Measurements from ENCODE around the gene ASTN2. TPM values are rescaled to one million over a fixed set of nuclear protein-coding genes. Genes with fewer than 3 reads are reported as not detected.

The ASTN2 gene
- total RNA-seq, 4 donors from 2014 or later = 3.2 to 7.0 (median 5.4) TPM

DNA sequence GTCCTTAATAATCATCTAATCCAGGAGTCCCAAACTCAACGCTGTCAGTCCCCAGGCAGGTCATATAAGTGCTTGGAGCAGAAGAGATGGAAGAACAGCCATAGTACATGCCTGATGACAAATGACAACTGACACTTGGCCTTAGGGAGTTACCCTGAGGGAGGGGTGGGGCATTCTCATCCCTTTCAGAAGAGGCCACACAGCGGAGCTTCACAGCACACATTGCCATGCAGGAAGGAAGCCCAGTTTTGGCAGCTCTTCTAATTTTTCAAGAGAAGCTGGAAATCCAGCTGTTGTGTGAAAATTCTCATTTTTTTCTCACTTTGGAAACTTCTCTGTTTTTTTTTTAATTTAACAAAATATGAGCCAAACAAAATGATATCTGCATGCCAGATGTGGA is 89.0 kb downstream of the ASTN2 start:
- TF ChIP-seq, protein P1, sequence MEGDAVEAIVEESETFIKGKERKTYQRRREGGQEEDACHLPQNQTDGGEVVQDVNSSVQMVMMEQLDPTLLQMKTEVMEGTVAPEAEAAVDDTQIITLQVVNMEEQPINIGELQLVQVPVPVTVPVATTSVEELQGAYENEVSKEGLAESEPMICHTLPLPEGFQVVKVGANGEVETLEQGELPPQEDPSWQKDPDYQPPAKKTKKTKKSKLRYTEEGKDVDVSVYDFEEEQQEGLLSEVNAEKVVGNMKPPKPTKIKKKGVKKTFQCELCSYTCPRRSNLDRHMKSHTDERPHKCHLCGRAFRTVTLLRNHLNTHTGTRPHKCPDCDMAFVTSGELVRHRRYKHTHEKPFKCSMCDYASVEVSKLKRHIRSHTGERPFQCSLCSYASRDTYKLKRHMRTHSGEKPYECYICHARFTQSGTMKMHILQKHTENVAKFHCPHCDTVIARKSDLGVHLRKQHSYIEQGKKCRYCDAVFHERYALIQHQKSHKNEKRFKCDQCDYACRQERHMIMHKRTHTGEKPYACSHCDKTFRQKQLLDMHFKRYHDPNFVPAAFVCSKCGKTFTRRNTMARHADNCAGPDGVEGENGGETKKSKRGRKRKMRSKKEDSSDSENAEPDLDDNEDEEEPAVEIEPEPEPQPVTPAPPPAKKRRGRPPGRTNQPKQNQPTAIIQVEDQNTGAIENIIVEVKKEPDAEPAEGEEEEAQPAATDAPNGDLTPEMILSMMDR (IDR thresholded peaks at IDR 0.05; ENCODE audit: low read depth) = no peak

DNA sequence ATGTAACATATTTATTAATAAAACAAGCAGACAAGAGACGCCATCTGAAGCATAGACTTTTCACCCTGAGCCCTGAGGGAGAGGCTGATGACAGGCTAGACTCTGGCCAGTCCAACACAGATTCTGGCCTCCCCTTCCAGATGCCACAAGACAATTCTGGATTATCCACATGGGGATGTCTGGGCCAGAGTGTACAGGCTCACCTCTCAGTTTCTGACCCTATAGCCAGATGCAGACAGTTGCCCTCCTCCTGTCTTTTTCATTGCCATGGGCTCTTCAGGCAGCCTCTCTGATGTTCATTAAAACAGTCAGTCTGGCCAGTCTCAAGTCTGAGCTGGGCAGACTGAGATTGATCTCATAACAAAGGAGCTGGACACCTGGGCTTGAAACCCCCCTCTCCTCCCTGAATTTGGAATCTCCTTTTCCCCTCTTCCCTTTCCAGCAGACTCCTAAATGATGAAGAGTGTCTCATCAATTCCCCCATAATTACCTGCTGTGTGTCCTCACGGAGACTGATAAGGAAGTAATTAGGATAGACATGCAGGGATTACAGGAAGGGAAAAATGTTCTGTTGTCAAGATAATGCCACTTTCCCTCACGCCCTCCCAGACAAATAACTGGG is 89.6 kb downstream of the ASTN2 start:
- TF ChIP-seq, protein P1 (IDR thresholded peaks at IDR 0.05; ENCODE audit: low read depth) = no peak

DNA sequence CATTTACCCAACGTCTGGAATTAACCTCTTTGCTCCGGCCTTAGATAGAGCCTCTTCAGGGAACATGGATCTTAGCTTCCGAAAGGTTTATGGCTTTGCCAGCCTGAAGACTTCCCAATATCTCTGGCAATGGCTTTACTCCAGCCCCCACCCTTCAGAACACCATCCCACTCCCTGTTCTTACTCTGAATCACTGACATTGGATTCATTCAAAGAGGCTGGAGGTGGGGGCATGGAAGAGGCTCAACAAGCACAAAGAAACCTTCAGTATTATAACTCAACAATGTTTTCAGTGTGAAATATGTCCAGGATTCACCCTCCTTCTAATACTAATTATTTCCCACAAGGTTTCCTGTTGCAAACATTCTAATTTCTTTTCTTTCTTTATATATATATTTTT is 91.5 kb downstream of the ASTN2 start:
- TF ChIP-seq, protein P1 (IDR thresholded peaks at IDR 0.05; ENCODE audit: low read depth) = no peak

DNA sequence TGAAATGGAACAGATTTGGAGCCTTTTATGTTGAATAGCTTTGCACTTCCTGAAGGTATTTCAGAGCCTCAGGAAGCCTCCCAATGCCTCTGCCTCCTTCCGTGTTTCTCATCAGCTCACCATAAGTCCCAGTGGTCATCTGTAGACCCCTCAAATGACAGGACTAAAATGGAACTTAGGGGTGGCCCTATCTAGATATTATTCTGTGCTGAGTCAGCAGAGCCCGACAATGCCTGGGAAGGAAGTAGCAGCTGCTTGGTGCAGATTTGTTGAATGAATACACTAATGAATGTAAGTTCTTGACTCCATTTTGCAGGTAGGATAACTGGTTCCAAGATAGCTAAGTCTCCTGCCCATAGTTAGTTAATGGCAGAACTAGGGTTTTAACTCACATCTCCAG is 97.7 kb downstream of the ASTN2 start:
- TF ChIP-seq, protein P1 (IDR thresholded peaks at IDR 0.05; ENCODE audit: low read depth) = no peak

DNA sequence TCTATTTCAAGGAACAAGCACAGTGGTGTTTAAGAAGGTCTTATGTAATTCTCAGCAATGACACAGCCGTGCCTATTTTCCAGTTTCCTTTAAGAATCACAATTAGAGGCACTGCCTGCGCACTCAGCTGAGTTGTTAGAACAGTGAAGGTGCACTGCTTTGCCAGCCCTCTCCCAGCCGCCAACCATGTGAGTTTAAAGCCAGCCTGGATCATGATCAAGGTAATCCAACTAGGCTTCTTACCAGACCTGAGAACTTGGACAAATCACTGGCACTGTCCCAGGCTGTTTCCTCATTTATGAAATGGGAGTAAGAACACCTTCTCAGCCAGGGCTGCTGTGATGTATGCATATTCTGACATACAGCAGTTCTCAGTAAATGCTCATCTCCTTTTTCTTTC is 99.6 kb downstream of the ASTN2 start:
- TF ChIP-seq, protein P1 (IDR thresholded peaks at IDR 0.05; ENCODE audit: low read depth) = no peak

DNA sequence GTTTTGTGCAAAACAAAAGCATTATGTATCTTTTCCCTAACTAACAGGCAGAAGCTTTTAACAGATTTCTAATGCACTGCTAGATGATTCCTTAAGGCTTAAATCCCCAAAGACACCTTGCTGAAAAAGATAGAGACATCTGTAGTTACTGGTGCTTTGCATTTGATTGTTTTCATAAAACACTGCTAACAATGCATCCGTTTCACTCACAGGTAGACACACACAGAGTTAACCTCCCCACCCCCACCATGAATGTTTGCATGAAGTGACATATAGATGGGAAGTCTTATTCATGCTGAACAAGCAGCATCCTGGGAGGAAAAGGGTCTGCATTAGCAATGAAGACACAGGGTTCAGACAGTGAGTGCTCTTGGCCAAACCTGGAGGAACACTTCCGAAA is 100.9 kb downstream of the ASTN2 start:
- TF ChIP-seq, protein P1 (IDR thresholded peaks at IDR 0.05; ENCODE audit: low read depth) = no peak

DNA sequence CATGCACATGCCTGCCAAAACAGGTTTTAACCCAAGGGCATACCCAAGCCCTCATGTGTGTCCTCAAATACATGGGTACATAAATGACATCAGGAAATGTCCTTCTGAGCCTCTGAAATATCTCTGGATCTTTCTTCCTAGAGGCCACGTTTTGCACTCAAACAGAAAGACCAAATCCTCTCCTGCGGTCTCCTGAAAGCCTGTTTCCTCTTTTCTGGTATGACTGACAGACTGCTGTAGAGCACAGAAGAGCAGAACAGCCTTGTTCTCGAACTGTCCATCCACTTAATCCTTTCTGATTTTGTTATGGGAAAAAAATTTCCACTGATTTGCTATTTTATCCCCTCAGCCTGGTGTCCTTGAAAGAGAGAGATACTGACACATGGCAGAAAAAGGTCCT is 107.2 kb downstream of the ASTN2 start:
- TF ChIP-seq, protein P1 (IDR thresholded peaks at IDR 0.05; ENCODE audit: low read depth) = no peak
